C4-2B (cell line): Measurements from ENCODE around the gene TPD52L1.

Source experiments
- CTCF ChIP-seq: fragments of 450-650 bp; conservative IDR thresholded peaks from 2 replicates; pipeline ENCODE4 v1.5.1; 2017; ENCODE audit warnings: mild to moderate bottlenecking
- ZFX ChIP-seq: fragments of 450-650 bp; IDR thresholded peaks from 2 replicates; pipeline ENCODE4 v1.6.1; 2017

- TF ChIP-seq CTCF = no peak
- no peak for TF ChIP-seq ZFX
Measured at GRCh38 chr6:125250511-125250910, 96.9 kb downstream of the TPD52L1 start.
